K562 (cell line): ENCODE measurements around the gene SPRY2.

ENCODE experiments used
- FOSL1 ChIP-seq: fragments of 200-800 bp; sonication (Bioruptor generic); conservative IDR thresholded peaks from 2 replicates; pipeline ENCODE4 v1.6.1; 2016; ENCODE audit warnings: missing genetic modification characterization, missing compliant biosample characterization
- GATA2 ChIP-seq: sonication (generic); formaldehyde crosslinking; IDR thresholded peaks from 2 replicates; pipeline ENCODE4 v1.4.0; 2020; ENCODE audit warnings: mild to moderate bottlenecking, missing genetic modification reagents
- KLF16 ChIP-seq: IDR thresholded peaks from 2 replicates; pipeline ENCODE4 v1.6.1; 2016; ENCODE audit warnings: antibody characterized with exemption
- NR2C1 ChIP-seq, 2 experiments: fragments of 450-650 bp; IDR thresholded peaks; 2 replicates each; pipeline ENCODE4 v1.6.1; 2017; ENCODE audit warnings: mild to moderate bottlenecking in 2 of 2, antibody characterized with exemption in 1 of 2, inconsistent platforms in 1 of 2, missing compliant biosample characterization in 1 of 2, missing genetic modification characterization in 1 of 2
- SRSF9 ChIP-seq: fragments of 200-400 bp; formaldehyde crosslinking; IDR thresholded peaks from 2 replicates; pipeline ENCODE4 v1.6.1; 2017; ENCODE audit warnings: low read depth, low read length, borderline replicate concordance
- TAF1 ChIP-seq: IDR thresholded peaks from 2 replicates; pipeline ENCODE4 v1.6.1; 2011; ENCODE audit warnings: mild to moderate bottlenecking, low read length, moderate library complexity; ENCODE audit not compliant: insufficient read depth, control insufficient read depth, severe bottlenecking; ENCODE audit errors: extremely low read depth
- ZBTB7A ChIP-seq: IDR thresholded peaks from 2 replicates; pipeline ENCODE4 v1.6.1; 2011; ENCODE audit warnings: low read depth, mild to moderate bottlenecking, low read length, moderate library complexity, borderline replicate concordance; ENCODE audit not compliant: control insufficient read depth
- ZNF24 ChIP-seq: fragments of 450-650 bp; IDR thresholded peaks from 2 replicates; pipeline ENCODE4 v1.6.1; 2016
- ZNF668 ChIP-seq: fragments of 250-450 bp; sonication (Bioruptor Pico); IDR thresholded peaks from 2 replicates; pipeline ENCODE4 v1.8.0; 2022; ENCODE audit warnings: mild to moderate bottlenecking, inconsistent platforms
- TF ChIP-seq, protein P1 (sequence below): sonication (generic); formaldehyde crosslinking; IDR thresholded peaks from 2 replicates; pipeline ENCODE4 v1.8.0; 2022; ENCODE audit warnings: mild to moderate bottlenecking, missing genetic modification reagents
- TF ChIP-seq, protein P2 (sequence below): sonication (generic); IDR thresholded peaks from 2 replicates; pipeline ENCODE4 v1.6.1; 2016
- TF ChIP-seq, protein P3 (sequence below), 3 experiments: IDR thresholded peaks in 2 of 3; conservative IDR thresholded peaks in 1 of 3; 2 replicates each; pipeline ENCODE4 v1.5.1; 2011 to 2012; ENCODE audit warnings: low read length in 3 of 3, mild to moderate bottlenecking in 3 of 3, control low read depth in 2 of 3, improper control_type of control experiment in 1 of 3, inconsistent platforms in 1 of 3, low read depth in 1 of 3, mixed read lengths in 1 of 3, moderate library complexity in 1 of 3; ENCODE audit not compliant: insufficient read depth in 2 of 3

DNA sequence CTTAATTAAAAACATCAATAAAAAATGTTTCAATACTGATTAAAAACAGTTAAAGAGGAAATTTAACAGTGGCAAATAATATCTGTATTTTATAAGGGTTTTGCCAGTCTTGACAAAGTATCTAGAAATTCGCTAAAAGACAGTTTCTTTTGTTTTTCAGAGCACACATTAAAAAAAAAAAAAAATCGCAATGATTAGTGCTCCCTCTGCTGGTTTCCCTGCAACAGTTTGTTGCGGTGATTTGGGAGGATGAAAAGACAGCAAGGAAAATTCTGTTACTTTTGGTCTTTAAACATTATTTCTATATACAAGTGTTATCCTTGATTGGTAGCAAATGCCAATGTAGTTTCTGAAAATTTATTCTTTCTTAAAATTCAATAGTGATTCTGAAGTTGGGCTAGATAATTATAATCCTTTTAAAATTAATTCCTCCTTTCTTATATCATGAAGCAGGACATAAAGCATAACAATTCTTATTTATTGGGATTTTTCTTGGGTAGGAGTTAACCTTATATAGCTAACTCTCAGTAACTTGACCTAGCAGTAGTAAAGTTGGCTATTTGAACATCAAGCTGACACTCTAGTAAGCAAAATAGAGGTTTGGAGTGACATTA, 23.1 kb upstream of the SPRY2 start:
- TF ChIP-seq, protein P1, sequence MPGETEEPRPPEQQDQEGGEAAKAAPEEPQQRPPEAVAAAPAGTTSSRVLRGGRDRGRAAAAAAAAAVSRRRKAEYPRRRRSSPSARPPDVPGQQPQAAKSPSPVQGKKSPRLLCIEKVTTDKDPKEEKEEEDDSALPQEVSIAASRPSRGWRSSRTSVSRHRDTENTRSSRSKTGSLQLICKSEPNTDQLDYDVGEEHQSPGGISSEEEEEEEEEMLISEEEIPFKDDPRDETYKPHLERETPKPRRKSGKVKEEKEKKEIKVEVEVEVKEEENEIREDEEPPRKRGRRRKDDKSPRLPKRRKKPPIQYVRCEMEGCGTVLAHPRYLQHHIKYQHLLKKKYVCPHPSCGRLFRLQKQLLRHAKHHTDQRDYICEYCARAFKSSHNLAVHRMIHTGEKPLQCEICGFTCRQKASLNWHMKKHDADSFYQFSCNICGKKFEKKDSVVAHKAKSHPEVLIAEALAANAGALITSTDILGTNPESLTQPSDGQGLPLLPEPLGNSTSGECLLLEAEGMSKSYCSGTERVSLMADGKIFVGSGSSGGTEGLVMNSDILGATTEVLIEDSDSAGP (CRISPR knock-in tag) = no peak
- TF ChIP-seq ZNF668 (CRISPR knock-in tag) (no peak), NR2C1 (IDR thresholded peaks at IDR 0.05) (no peak), NR2C1 (tag; IDR thresholded peaks at IDR 0.05) (no peak), SRSF9 (no peak), ZNF24 (no peak), TAF1 (no peak), KLF16 (no peak), FOSL1 (no peak), ZBTB7A (no peak), GATA2 (CRISPR knock-in tag) (no peak)
- TF ChIP-seq, protein P2, sequence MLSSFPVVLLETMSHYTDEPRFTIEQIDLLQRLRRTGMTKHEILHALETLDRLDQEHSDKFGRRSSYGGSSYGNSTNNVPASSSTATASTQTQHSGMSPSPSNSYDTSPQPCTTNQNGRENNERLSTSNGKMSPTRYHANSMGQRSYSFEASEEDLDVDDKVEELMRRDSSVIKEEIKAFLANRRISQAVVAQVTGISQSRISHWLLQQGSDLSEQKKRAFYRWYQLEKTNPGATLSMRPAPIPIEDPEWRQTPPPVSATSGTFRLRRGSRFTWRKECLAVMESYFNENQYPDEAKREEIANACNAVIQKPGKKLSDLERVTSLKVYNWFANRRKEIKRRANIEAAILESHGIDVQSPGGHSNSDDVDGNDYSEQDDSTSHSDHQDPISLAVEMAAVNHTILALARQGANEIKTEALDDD = no peak
- TF ChIP-seq, protein P3, sequence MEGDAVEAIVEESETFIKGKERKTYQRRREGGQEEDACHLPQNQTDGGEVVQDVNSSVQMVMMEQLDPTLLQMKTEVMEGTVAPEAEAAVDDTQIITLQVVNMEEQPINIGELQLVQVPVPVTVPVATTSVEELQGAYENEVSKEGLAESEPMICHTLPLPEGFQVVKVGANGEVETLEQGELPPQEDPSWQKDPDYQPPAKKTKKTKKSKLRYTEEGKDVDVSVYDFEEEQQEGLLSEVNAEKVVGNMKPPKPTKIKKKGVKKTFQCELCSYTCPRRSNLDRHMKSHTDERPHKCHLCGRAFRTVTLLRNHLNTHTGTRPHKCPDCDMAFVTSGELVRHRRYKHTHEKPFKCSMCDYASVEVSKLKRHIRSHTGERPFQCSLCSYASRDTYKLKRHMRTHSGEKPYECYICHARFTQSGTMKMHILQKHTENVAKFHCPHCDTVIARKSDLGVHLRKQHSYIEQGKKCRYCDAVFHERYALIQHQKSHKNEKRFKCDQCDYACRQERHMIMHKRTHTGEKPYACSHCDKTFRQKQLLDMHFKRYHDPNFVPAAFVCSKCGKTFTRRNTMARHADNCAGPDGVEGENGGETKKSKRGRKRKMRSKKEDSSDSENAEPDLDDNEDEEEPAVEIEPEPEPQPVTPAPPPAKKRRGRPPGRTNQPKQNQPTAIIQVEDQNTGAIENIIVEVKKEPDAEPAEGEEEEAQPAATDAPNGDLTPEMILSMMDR (IDR thresholded peaks at IDR 0.05 in 2 of 3, conservative IDR thresholded peaks at IDR 0.05 in 1 of 3; ENCODE audit: insufficient read depth in 2 of 3, low read depth in 1 of 3, low read length in 3 of 3) = peak; percentile 36 to 67 (median 56); a peak in 5 of 6 replicates
